ENCODE measurements around the gene CASS4. TPM values are rescaled to one million over a fixed set of nuclear protein-coding genes. Genes with fewer than 3 reads are reported as not detected.

Gene CASS4, protein sequence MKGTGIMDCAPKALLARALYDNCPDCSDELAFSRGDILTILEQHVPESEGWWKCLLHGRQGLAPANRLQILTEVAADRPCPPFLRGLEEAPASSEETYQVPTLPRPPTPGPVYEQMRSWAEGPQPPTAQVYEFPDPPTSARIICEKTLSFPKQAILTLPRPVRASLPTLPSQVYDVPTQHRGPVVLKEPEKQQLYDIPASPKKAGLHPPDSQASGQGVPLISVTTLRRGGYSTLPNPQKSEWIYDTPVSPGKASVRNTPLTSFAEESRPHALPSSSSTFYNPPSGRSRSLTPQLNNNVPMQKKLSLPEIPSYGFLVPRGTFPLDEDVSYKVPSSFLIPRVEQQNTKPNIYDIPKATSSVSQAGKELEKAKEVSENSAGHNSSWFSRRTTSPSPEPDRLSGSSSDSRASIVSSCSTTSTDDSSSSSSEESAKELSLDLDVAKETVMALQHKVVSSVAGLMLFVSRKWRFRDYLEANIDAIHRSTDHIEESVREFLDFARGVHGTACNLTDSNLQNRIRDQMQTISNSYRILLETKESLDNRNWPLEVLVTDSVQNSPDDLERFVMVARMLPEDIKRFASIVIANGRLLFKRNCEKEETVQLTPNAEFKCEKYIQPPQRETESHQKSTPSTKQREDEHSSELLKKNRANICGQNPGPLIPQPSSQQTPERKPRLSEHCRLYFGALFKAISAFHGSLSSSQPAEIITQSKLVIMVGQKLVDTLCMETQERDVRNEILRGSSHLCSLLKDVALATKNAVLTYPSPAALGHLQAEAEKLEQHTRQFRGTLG
- 1.3 and 3.5 TPM in 2 replicates for total RNA-seq

DNA sequence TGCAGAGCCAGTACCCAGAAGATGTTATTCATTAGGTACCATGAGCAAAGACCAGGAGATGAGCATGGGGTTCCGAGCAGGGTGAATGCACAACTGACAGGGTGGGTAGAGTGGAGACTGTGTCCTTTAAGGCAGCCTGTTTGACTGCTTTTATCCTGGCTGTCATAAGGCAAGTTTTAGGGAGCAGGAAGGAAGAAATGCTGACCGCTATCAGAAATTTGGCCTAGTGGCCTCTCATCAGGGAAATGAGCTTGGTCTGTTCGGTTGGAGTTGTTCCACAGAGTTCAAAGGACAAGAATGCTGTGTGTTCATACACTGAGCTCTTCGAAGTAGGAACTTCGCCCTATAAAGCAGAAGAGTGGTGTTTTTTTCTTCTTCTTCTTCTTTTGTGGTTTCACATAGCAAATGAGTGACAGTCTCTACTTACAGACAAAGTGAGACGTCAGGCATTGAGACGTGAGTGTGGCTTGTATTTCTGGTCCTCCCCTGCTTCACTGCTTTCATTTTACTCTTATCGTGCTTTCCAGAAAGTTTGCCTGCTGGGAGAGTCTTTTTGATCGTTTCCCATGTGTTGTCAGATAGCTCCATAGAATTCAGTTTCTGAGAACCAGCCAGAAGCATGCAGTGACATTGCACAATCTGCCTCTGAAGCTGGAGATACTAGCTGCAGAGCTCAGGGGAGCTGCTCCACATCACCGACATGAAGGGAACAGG is at the start of gene CASS4:
Gene CASS4 (plus strand): TSS at position 502 of the 714 bp plus-strand sequence. CDS start 199 bp downstream, at position 701.
- TF ChIP-seq, protein P1, sequence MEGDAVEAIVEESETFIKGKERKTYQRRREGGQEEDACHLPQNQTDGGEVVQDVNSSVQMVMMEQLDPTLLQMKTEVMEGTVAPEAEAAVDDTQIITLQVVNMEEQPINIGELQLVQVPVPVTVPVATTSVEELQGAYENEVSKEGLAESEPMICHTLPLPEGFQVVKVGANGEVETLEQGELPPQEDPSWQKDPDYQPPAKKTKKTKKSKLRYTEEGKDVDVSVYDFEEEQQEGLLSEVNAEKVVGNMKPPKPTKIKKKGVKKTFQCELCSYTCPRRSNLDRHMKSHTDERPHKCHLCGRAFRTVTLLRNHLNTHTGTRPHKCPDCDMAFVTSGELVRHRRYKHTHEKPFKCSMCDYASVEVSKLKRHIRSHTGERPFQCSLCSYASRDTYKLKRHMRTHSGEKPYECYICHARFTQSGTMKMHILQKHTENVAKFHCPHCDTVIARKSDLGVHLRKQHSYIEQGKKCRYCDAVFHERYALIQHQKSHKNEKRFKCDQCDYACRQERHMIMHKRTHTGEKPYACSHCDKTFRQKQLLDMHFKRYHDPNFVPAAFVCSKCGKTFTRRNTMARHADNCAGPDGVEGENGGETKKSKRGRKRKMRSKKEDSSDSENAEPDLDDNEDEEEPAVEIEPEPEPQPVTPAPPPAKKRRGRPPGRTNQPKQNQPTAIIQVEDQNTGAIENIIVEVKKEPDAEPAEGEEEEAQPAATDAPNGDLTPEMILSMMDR (IDR thresholded peaks at IDR 0.05; ENCODE audit: insufficient read depth, low read depth, low read length) = no peak
- peak within 1 kb of the TSS; percentile 22 for H3K4me3 ChIP-seq (ENCODE audit: low read depth, low read length)
- peak; percentile 91 for DNase-seq (ENCODE audit: low read depth)

DNA sequence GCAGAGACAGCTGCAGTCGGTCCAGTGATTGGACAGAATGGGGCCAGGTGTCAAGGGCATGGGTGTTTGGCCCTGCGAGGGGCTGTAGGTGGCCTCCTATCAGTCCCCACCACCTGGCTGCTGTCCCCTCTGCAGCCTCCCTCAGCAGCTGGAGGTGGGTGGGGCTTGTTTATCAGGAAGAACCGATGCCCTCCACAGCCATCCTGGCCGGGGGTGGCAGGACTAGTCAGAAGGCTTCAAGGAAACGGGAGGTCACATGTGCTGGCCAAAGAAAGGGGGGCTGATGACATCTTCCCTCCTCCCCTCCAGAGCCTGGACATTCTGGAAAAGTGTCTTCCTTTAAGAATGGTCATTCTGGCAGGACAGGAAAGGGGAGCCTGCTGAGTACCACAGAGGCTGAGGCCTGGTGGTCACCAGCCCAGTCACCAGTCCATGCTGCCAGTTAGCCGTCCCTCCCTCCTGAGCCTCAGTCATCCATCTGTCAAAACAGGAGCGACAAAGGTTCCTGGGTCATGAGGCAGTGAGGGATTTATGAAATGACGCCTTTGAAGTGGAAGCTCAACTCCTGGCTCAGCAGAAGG is 49.1 kb upstream of the CASS4 start:
- DNase-seq (ENCODE audit: low read depth) = no peak
- TF ChIP-seq, protein P1 (IDR thresholded peaks at IDR 0.05; ENCODE audit: insufficient read depth, low read depth, low read length) = no peak
- no peak overlapping the region for H3K4me3 ChIP-seq (ENCODE audit: low read depth, low read length)

DNA sequence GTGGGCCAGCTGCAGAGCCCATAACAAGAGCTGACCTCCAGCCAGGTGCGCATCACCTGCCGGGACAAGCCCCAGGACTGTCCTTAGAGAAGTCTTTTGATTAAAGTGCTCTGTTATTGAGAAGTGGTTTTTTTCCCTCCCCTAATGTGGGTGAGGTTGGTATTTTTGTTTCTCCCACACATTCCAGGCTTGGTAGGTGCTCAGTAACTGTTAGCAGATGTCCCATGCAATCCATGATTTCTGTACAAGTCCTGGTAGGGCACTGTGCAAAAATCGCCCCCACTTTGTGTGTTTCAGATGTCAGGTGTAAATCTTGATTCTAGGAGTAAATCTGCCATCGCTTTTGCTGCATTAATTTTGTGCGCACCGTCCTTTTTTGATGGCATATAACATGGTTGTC is 48.6 kb upstream of the CASS4 start:
- no peak overlapping the region for H3K4me3 ChIP-seq (ENCODE audit: low read depth, low read length)
- TF ChIP-seq, protein P1 (IDR thresholded peaks at IDR 0.05; ENCODE audit: insufficient read depth, low read depth, low read length) = no peak
- DNase-seq (ENCODE audit: low read depth) = no peak

DNA sequence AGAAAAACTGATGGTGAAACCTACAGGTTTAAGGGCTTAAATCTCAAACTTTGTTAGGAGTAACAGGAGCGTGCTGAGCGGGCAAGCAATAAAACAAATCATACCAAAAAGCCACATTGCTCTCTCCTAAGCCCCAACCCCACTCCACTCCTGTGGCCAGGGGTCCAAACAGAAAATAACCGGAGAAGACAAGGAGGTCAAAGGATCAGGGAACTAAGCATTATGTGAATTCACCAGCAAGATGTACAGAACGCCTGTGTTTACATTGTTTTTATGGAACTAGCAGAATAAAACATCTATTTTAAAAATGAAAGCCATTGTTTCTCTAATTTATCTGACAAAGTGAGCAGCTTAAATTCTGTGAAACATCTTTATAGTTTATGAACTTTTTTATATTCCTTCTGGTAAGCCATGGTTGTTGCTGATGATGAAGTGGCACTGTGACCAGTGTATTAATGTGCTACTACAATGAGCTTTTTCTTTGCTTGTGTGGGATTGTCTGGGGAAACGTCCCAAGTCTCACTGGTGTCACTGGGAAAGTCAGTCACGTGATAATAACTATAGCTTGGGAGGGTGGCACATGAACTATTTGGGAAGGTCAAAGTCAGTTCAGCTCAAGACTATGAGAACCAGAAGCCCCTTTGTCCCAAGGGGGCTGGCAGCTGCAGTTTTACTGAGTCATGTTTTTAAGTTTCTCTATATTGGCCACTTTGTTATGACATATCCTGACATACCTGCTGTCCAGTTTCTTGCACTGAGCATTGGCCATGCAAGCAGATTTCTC is 43.5 kb upstream of the CASS4 start:
- no peak overlapping the region for H3K4me3 ChIP-seq (ENCODE audit: low read depth, low read length)
- no peak for DNase-seq (ENCODE audit: low read depth)
- TF ChIP-seq, protein P1 (IDR thresholded peaks at IDR 0.05; ENCODE audit: insufficient read depth, low read depth, low read length) = no peak

DNA sequence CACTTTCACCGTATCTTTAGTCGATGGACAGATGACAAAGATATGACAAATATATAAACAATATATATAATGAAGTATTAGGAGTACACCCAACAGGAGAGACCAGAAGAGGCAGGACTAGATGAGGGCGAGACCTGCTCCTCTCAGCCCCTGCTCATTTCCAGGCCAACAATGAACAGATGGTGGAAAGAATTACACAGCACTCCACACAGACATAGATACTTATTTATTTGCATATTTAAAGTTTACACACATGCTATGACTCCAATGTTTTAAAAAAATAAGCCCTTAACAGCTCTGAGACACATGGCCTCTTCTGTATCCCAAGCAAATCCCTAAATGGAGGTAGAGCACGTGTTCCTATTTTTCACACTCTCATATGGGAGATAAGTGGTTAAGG is 42.9 kb upstream of the CASS4 start:
- no peak overlapping the region for H3K4me3 ChIP-seq (ENCODE audit: low read depth, low read length)
- TF ChIP-seq, protein P1 (IDR thresholded peaks at IDR 0.05; ENCODE audit: insufficient read depth, low read depth, low read length) = no peak
- DNase-seq (ENCODE audit: low read depth) = no peak

DNA sequence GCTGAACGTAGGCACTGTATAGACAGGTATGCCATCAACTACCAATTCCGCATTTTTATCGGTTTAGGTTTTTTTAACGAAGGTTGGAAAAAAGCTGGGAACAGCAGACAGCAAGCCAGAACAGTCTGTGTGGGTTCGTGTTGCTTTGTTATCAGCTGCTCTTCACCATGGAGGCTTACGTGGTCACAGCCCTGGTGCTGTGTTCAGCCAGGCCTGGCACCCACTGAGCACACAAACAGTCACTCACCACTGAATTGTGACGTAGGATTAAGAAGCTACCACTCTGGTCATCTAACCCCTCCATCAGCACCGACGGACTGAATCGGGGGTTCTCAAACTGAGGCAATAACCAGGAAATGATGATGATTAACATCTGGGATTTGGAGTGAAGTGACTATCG is 40.1 kb upstream of the CASS4 start:
- no peak overlapping the region for H3K4me3 ChIP-seq (ENCODE audit: low read depth, low read length)
- TF ChIP-seq, protein P1 (IDR thresholded peaks at IDR 0.05; ENCODE audit: insufficient read depth, low read depth, low read length) = no peak
- no peak for DNase-seq (ENCODE audit: low read depth)
